Measurements from ENCODE around the gene MYEOV. TPM values are rescaled to one million over a fixed set of nuclear protein-coding genes. Genes with fewer than 3 reads are reported as not detected.

The MYEOV gene
- total and polyA plus RNA-seq, 9 of the 15 experiments (the other 6 are each of a cell fraction or from before 2014, with no cell fraction given) = 10.2 to 133 (median 32.2) TPM

- TF ChIP-seq DEAF1 (CRISPR knock-in tag; IDR thresholded peaks at IDR 0.05) = 0 out of 2 replicates have a peak, but pooled peaks have one; percentile 20
- peak in 1 of 2 experiments; percentile 71; a peak in 2 of 4 replicates for TF ChIP-seq HDAC1 (IDR thresholded peaks at IDR 0.05)
- TF ChIP-seq ID3 (CRISPR knock-in tag; IDR thresholded peaks at IDR 0.05) = no peak
- 0 out of 2 replicates have a peak, but pooled peaks have one; percentile 23 for TF ChIP-seq ID3 (tag; IDR thresholded peaks at IDR 0.05)
- TF ChIP-seq ZFX (CRISPR knock-in tag; IDR thresholded peaks at IDR 0.05) = peak; percentile 6; the same call in 1 of the 2 replicates
- TF ChIP-seq ZEB2 (IDR thresholded peaks at IDR 0.05) = peak; percentile 48; the same call in 1 of the 2 replicates
- peak; percentile 60 for TF ChIP-seq POLR2B (IDR thresholded peaks at IDR 0.05; ENCODE audit: low read depth, partially characterized antibody)
- no peak for TF ChIP-seq GTF2F1 (IDR thresholded peaks at IDR 0.05; ENCODE audit: low read depth, low read length)
- TF ChIP-seq RBFOX2 (IDR thresholded peaks at IDR 0.05; ENCODE audit: low read depth, low read length) = peak; percentile 4
- peak; percentile 38 for TF ChIP-seq TAF9B (IDR thresholded peaks at IDR 0.05; ENCODE audit: partially characterized antibody)
- peak; percentile 76 for TF ChIP-seq NR2C1 (IDR thresholded peaks at IDR 0.05)
- TF ChIP-seq NR2C1 (tag; IDR thresholded peaks at IDR 0.05) = no peak; the same call in 1 of the 2 replicates
- TF ChIP-seq NFE2 (IDR thresholded peaks at IDR 0.05; ENCODE audit: low read depth) = peak; percentile 74
- TF ChIP-seq CREM (IDR thresholded peaks at IDR 0.05; ENCODE audit: low read depth) = peak; percentile 95
- TF ChIP-seq ATF3 (IDR thresholded peaks at IDR 0.05) = no peak
- no peak for TF ChIP-seq ATF3 (CRISPR knock-in tag; conservative IDR thresholded peaks at IDR 0.05)
- TF ChIP-seq ATF7 (IDR thresholded peaks at IDR 0.05) = peak; percentile 37; the same call in 1 of the 2 replicates
- TF ChIP-seq MNT (conservative IDR thresholded peaks at IDR 0.05) = peak; percentile 22 to 62; a peak in 2 of 4 replicates
- 0 out of 2 replicates have a peak, but pooled peaks have one; percentile 22 for TF ChIP-seq ATF1 (CRISPR knock-in tag; IDR thresholded peaks at IDR 0.05)
- TF ChIP-seq ATF1 (tag; IDR thresholded peaks at IDR 0.05) = peak; percentile 84
- TF ChIP-seq PHF20 (IDR thresholded peaks at IDR 0.05; ENCODE audit: partially characterized antibody) = peak; percentile 18
- peak; percentile 69; the same call in 1 of the 2 replicates for TF ChIP-seq L3MBTL2 (IDR thresholded peaks at IDR 0.05)
- no peak for TF ChIP-seq XRCC5 (IDR thresholded peaks at IDR 0.05; ENCODE audit: low read depth, low read length)
- 0 out of 2 replicates have a peak, but pooled peaks have one; percentile 44 for TF ChIP-seq MBD2 (IDR thresholded peaks at IDR 0.05; ENCODE audit: borderline replicate concordance, low read depth)
Measured at GRCh38 chr11:69295079-69295994, 1.4 kb downstream of the MYEOV start (continued).

Data from K562 (cell line).